ENCODE results near the gene LRRN1.

The LRRN1 gene

DNA sequence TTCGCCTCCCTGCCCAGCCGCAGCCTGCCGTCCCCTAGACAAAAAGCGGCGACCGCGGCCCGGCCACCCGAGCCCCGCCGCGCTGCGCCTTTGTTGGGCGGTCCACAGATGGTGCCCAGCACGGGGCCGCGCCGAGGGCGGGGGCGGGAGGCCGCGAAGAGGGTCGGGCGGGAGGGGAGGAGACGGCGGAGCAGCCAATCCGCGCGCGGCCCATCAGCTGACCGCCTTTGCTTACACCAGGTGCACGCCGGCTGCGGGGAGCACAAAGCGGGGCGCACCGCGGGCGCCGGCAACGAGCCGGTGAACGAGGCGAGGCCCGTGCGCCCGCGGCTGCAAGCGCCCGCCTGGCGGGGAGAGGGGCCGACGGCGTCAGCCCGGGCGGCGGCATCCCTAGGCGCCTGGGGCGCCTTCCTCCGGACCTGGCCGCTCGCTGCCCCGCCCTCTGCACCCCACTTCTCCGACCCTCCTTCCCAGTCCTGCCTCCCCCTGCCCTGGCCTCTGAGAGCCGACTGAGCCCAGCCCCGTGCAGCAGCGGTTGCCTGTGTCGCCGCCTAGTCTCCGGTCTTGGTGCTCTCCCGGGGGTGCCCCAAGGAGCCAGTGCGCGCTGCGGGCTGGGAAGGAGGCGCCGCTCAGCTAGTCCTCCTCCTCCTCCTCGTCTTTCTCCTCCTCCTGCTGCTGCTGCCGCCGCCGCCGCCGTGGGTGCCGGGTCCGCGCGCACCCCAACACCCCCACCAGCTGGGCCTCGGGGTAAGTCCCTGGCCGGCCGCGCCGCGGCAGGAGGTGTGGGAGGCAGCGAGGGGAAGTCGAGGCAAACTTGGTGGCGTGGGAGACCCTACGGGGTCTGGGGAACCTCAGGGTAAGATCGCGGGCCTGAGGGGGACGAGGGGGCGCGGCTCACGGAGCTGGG lies at the start of gene LRRN1:
Gene LRRN1 (plus strand): TSS at position 259 of the 907 bp plus-strand sequence. CDS start 45,211 bp downstream, outside the sequence.
- Histone ChIP-seq H3K4me1 (ENCODE audit: control insufficient read depth in 5 of 5, insufficient read depth in 5 of 5, low read length in 5 of 5) (peaks cover 0 to 33% (median 27%) of the 10 kb centered on the region in 5 donors), H3K9ac (ENCODE audit: low read length in 5 of 5) (no peak within 1 kb of the TSS), H3K27ac (ENCODE audit: low read depth, low read length) (no peak within 1 kb of the TSS), H3K27me3 (ENCODE audit: control insufficient read depth in 5 of 5, insufficient read depth in 4 of 5, low read length in 5 of 5) (peaks cover 6 to 33% (median 12%) of the 10 kb centered on the region in 5 donors), H3K9me3 (ENCODE audit: control insufficient read depth in 5 of 5, low read length in 5 of 5) (no peaks in the 10 kb centered on the region), H3K4me3 (ENCODE audit: low read depth in 1 of 5, low read length in 5 of 5) (peak within 1 kb of the TSS; percentile 32 to 69 (median 63)), H3K36me3 (ENCODE audit: control insufficient read depth in 5 of 5, insufficient read depth in 5 of 5, low read length in 5 of 5) (no peaks in the 10 kb centered on the region)

GRCh38 chr3:3753416-3753815 lies 45.8 kb upstream of the LRRN1 start:
- Histone ChIP-seq H3K27ac (ENCODE audit: low read depth, low read length) (no peak overlapping the region), H3K36me3 (ENCODE audit: control insufficient read depth in 5 of 5, insufficient read depth in 5 of 5, low read length in 5 of 5) (no peaks in the 10 kb centered on the region), H3K4me1 (ENCODE audit: control insufficient read depth in 5 of 5, insufficient read depth in 5 of 5, low read length in 5 of 5) (no peaks in the 10 kb centered on the region), H3K4me3 (ENCODE audit: low read depth in 1 of 5, low read length in 5 of 5) (no peak overlapping the region), H3K9me3 (ENCODE audit: control insufficient read depth in 5 of 5, low read length in 5 of 5) (no peaks in the 10 kb centered on the region), H3K27me3 (ENCODE audit: control insufficient read depth in 5 of 5, insufficient read depth in 4 of 5, low read length in 5 of 5) (no peaks in the 10 kb centered on the region), H3K9ac (ENCODE audit: low read length in 5 of 5) (no peak overlapping the region)

- H3K9ac ChIP-seq (ENCODE audit: low read length in 5 of 5): no peak overlapping the region
- H3K4me3 ChIP-seq (ENCODE audit: low read depth in 1 of 5, low read length in 5 of 5): no peak overlapping the region
- H3K4me1 ChIP-seq (ENCODE audit: control insufficient read depth in 5 of 5, insufficient read depth in 5 of 5, low read length in 5 of 5): no peaks in the 10 kb centered on the region
- H3K27me3 ChIP-seq (ENCODE audit: control insufficient read depth in 5 of 5, insufficient read depth in 4 of 5, low read length in 5 of 5): no peaks in the 10 kb centered on the region
- H3K27ac ChIP-seq (ENCODE audit: low read depth, low read length): no peak overlapping the region
- H3K36me3 ChIP-seq (ENCODE audit: control insufficient read depth in 5 of 5, insufficient read depth in 5 of 5, low read length in 5 of 5): peaks cover 0 to 10% (median 0%) of the 10 kb centered on the region in 5 donors
- H3K9me3 ChIP-seq (ENCODE audit: control insufficient read depth in 5 of 5, low read length in 5 of 5): no peaks in the 10 kb centered on the region
Measured at GRCh38 chr3:3765661-3766060, 33.6 kb upstream of the LRRN1 start.

- Histone ChIP-seq H3K9ac (ENCODE audit: low read length in 5 of 5) (no peak overlapping the region), H3K27me3 (ENCODE audit: control insufficient read depth in 5 of 5, insufficient read depth in 4 of 5, low read length in 5 of 5) (no peaks in the 10 kb centered on the region), H3K27ac (ENCODE audit: low read depth, low read length) (no peak overlapping the region), H3K36me3 (ENCODE audit: control insufficient read depth in 5 of 5, insufficient read depth in 5 of 5, low read length in 5 of 5) (peaks cover 0 to 10% (median 0%) of the 10 kb centered on the region in 5 donors), H3K4me3 (ENCODE audit: low read depth in 1 of 5, low read length in 5 of 5) (no peak overlapping the region), H3K4me1 (ENCODE audit: control insufficient read depth in 5 of 5, insufficient read depth in 5 of 5, low read length in 5 of 5) (peaks cover 0 to 3% (median 2%) of the 10 kb centered on the region in 5 donors), H3K9me3 (ENCODE audit: control insufficient read depth in 5 of 5, low read length in 5 of 5) (no peaks in the 10 kb centered on the region)
Measured at GRCh38 chr3:3766140-3766539, 33.1 kb upstream of the LRRN1 start.

- Histone ChIP-seq H3K9me3 (ENCODE audit: control insufficient read depth in 5 of 5, low read length in 5 of 5) (peaks cover 0 to 12% (median 3%) of the 10 kb centered on the region in 5 donors), H3K36me3 (ENCODE audit: control insufficient read depth in 5 of 5, insufficient read depth in 5 of 5, low read length in 5 of 5) (peaks cover 0 to 19% (median 1%) of the 10 kb centered on the region in 5 donors), H3K27me3 (ENCODE audit: control insufficient read depth in 5 of 5, insufficient read depth in 4 of 5, low read length in 5 of 5) (no peaks in the 10 kb centered on the region), H3K27ac (ENCODE audit: low read depth, low read length) (no peak overlapping the region), H3K4me1 (ENCODE audit: control insufficient read depth in 5 of 5, insufficient read depth in 5 of 5, low read length in 5 of 5) (peaks cover 0 to 8% (median 4%) of the 10 kb centered on the region in 5 donors), H3K4me3 (ENCODE audit: low read depth in 1 of 5, low read length in 5 of 5) (no peak overlapping the region), H3K9ac (ENCODE audit: low read length in 5 of 5) (no peak overlapping the region)
Measured at GRCh38 chr3:3771094-3771493, 28.1 kb upstream of the LRRN1 start.

- Histone ChIP-seq H3K27me3 (ENCODE audit: control insufficient read depth in 5 of 5, insufficient read depth in 4 of 5, low read length in 5 of 5) (no peaks in the 10 kb centered on the region), H3K4me1 (ENCODE audit: control insufficient read depth in 5 of 5, insufficient read depth in 5 of 5, low read length in 5 of 5) (peaks cover 0 to 8% (median 4%) of the 10 kb centered on the region in 5 donors), H3K9ac (ENCODE audit: low read length in 5 of 5) (no peak overlapping the region), H3K9me3 (ENCODE audit: control insufficient read depth in 5 of 5, low read length in 5 of 5) (peaks cover 0 to 17% (median 3%) of the 10 kb centered on the region in 5 donors), H3K27ac (ENCODE audit: low read depth, low read length) (no peak overlapping the region), H3K36me3 (ENCODE audit: control insufficient read depth in 5 of 5, insufficient read depth in 5 of 5, low read length in 5 of 5) (peaks cover 0 to 19% (median 2%) of the 10 kb centered on the region in 5 donors), H3K4me3 (ENCODE audit: low read depth in 1 of 5, low read length in 5 of 5) (no peak overlapping the region)
Measured at GRCh38 chr3:3771567-3771966, 27.7 kb upstream of the LRRN1 start.

GRCh38 chr3:3772338-3772737 lies 26.9 kb upstream of the LRRN1 start:
- Histone ChIP-seq H3K27me3 (ENCODE audit: control insufficient read depth in 5 of 5, insufficient read depth in 4 of 5, low read length in 5 of 5) (no peaks in the 10 kb centered on the region), H3K9ac (ENCODE audit: low read length in 5 of 5) (no peak overlapping the region), H3K27ac (ENCODE audit: low read depth, low read length) (no peak overlapping the region), H3K4me3 (ENCODE audit: low read depth in 1 of 5, low read length in 5 of 5) (no peak overlapping the region), H3K9me3 (ENCODE audit: control insufficient read depth in 5 of 5, low read length in 5 of 5) (peaks cover 0 to 18% (median 3%) of the 10 kb centered on the region in 5 donors), H3K36me3 (ENCODE audit: control insufficient read depth in 5 of 5, insufficient read depth in 5 of 5, low read length in 5 of 5) (peaks cover 0 to 17% (median 2%) of the 10 kb centered on the region in 5 donors), H3K4me1 (ENCODE audit: control insufficient read depth in 5 of 5, insufficient read depth in 5 of 5, low read length in 5 of 5) (peaks cover 0 to 8% (median 4%) of the 10 kb centered on the region in 5 donors)

- Histone ChIP-seq H3K9me3 (ENCODE audit: control insufficient read depth in 5 of 5, low read length in 5 of 5) (peaks cover 0 to 18% (median 3%) of the 10 kb centered on the region in 5 donors), H3K4me3 (ENCODE audit: low read depth in 1 of 5, low read length in 5 of 5) (no peak overlapping the region)
Measured at GRCh38 chr3:3772920-3773319, 26.3 kb upstream of the LRRN1 start.

DNA sequence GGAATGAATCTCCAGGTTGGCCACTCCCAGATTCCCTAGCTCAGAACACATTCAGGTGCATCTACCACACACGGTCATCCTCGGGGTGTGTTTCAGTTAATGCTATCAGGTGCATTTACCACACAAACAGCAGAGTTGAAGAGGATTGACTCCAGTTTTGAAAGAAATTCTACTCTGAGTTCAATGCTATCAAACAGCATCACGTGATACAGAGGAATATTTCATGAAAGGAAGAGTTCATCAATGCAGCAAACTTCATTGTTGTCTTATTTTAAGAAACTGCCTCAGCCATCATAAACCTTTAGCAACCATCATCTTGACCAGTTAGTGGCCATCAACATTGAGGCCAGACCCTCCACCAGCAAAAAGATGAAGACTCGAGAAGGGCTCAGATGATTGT lies 22.6 kb upstream of the LRRN1 start:
- Histone ChIP-seq H3K27me3 (ENCODE audit: control insufficient read depth in 5 of 5, insufficient read depth in 4 of 5, low read length in 5 of 5) (no peaks in the 10 kb centered on the region), H3K9me3 (ENCODE audit: control insufficient read depth in 5 of 5, low read length in 5 of 5) (peaks cover 0 to 18% (median 3%) of the 10 kb centered on the region in 5 donors), H3K9ac (ENCODE audit: low read length in 5 of 5) (no peak overlapping the region), H3K36me3 (ENCODE audit: control insufficient read depth in 5 of 5, insufficient read depth in 5 of 5, low read length in 5 of 5) (peaks cover 0 to 19% (median 2%) of the 10 kb centered on the region in 5 donors), H3K4me1 (ENCODE audit: control insufficient read depth in 5 of 5, insufficient read depth in 5 of 5, low read length in 5 of 5) (peaks cover 0 to under 1% (median 0%) of the 10 kb centered on the region in 5 donors), H3K27ac (ENCODE audit: low read depth, low read length) (no peak overlapping the region), H3K4me3 (ENCODE audit: low read depth in 1 of 5, low read length in 5 of 5) (no peak overlapping the region)

More at GRCh38 chr3:3772920-3773319, 26.3 kb upstream of the LRRN1 start:
- no peak overlapping the region for H3K27ac ChIP-seq (ENCODE audit: low read depth, low read length)
- H3K4me1 ChIP-seq (ENCODE audit: control insufficient read depth in 5 of 5, insufficient read depth in 5 of 5, low read length in 5 of 5): peaks cover 0 to 8% (median 4%) of the 10 kb centered on the region in 5 donors
- H3K9ac ChIP-seq (ENCODE audit: low read length in 5 of 5): no peak overlapping the region
- H3K27me3 ChIP-seq (ENCODE audit: control insufficient read depth in 5 of 5, insufficient read depth in 4 of 5, low read length in 5 of 5): no peaks in the 10 kb centered on the region
- H3K36me3 ChIP-seq (ENCODE audit: control insufficient read depth in 5 of 5, insufficient read depth in 5 of 5, low read length in 5 of 5): peaks cover 0 to 17% (median 2%) of the 10 kb centered on the region in 5 donors

DNA sequence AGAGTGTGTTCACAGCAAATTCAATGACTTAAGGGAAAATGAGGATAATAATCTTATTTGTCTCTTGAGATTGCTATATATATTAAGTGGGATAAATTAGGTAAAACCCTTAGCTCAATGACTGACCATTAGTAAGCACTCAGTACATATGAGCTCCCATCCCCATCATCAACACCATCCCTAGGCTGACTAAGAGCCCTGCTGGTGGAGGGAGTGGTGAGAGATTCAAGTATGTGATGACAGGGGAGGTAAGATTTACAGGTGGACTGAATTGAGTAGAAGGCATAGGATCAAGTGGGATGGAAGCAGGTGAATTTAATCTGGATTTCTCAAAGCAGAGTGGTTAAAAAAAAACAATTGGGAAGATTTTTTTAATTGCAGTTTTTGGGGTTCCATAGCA lies 21.0 kb upstream of the LRRN1 start:
- no peak overlapping the region for H3K9ac ChIP-seq (ENCODE audit: low read length in 5 of 5)
- no peak overlapping the region for H3K27ac ChIP-seq (ENCODE audit: low read depth, low read length)
- peaks cover 0 to 19% (median 2%) of the 10 kb centered on the region in 5 donors for H3K36me3 ChIP-seq (ENCODE audit: control insufficient read depth in 5 of 5, insufficient read depth in 5 of 5, low read length in 5 of 5)
- H3K27me3 ChIP-seq (ENCODE audit: control insufficient read depth in 5 of 5, insufficient read depth in 4 of 5, low read length in 5 of 5): no peaks in the 10 kb centered on the region
- peaks cover 0 to 18% (median 3%) of the 10 kb centered on the region in 5 donors for H3K9me3 ChIP-seq (ENCODE audit: control insufficient read depth in 5 of 5, low read length in 5 of 5)
- H3K4me3 ChIP-seq (ENCODE audit: low read depth in 1 of 5, low read length in 5 of 5): no peak overlapping the region
- H3K4me1 ChIP-seq (ENCODE audit: control insufficient read depth in 5 of 5, insufficient read depth in 5 of 5, low read length in 5 of 5): no peaks in the 10 kb centered on the region

Data from subcutaneous abdominal adipose tissue (tissue), 5 donors.